K562 (cell line): ENCODE measurements around the gene CAPZA1. TPM values are rescaled to one million over a fixed set of nuclear protein-coding genes. Genes with fewer than 3 reads are reported as not detected.

Experiments used
- ATAC-seq: fragments of 200-7000 bp; cut with Tn5 transposase; 3 replicates; pipeline ENCODE4 v1.9.1; 2020; ENCODE audit warnings: moderate library complexity
- BruUV-seq: library from RNA; stranded (reverse); fragments of 400-500 nt; replicated peaks from 2 replicates; lab custom pipeline; 2021; lab: Mats Ljungman, UMichigan
- CTCF ChIA-PET: fragments of 300-600 bp; formaldehyde crosslinking; extraction: SDS; loops from one replicate; lab custom pipeline; 2021; ENCODE audit warnings: low intra/inter-chr PET ratio; lab: Yijun Ruan, JAX
- POLR2A ChIA-PET: fragments of 300-600, 350-650 bp; sonication (Branson Sonifier 250); formaldehyde crosslinking; extraction: SDS; loops from one replicate; lab custom pipeline; 2021; ENCODE audit warnings: antibody characterized with exemption, inconsistent platforms; lab: Yijun Ruan, JAX
- DNase-seq, 4 experiments: peaks; one replicate each; pipeline versions ENCODE4 v3.0.0 to v3.0.0-alpha.2; 2011 to 2018; ENCODE audit warnings: low spot score in 3 of 4, mixed read lengths in 3 of 4; ENCODE audit errors: extremely low read depth in 1 of 4
- FAIRE-seq: peaks from 2 replicates; lab custom pipeline; 2011; peaks lifted over from hg19 to GRCh38; lab: Jason Lieb, UNC
- H2AFZ ChIP-seq: 2 replicates; pipeline ENCODE4 v1.6.0; 2011; ENCODE audit warnings: low read depth, low read length, control low read depth, inconsistent platforms
- H3K27ac ChIP-seq: fragments of 200-600 bp; 3 replicates; pipeline ENCODE4 v1.8.0; 2011; ENCODE audit warnings: low read depth, mild to moderate bottlenecking, control low read depth, inconsistent platforms, low read length, moderate library complexity, mixed read lengths; ENCODE audit errors: extremely low read depth
- H3K27me3 ChIP-seq, 2 experiments: fragments of 300-600 bp in 1 of 2; 2 replicates in 1 of 2; 3 replicates in 1 of 2; pipeline versions ENCODE4 v1.6.0 to v1.8.0; 2011; ENCODE audit warnings: inconsistent platforms in 2 of 2, low read length in 2 of 2, mild to moderate bottlenecking in 1 of 2, mixed read lengths in 1 of 2, moderate library complexity in 1 of 2; ENCODE audit not compliant: control insufficient read depth in 2 of 2, insufficient read depth in 2 of 2
- H3K36me3 ChIP-seq: fragments of 300-600 bp; 3 replicates; pipeline ENCODE4 v1.8.0; 2011; ENCODE audit warnings: mild to moderate bottlenecking, low read length, inconsistent platforms; ENCODE audit not compliant: control insufficient read depth, insufficient read depth
- H3K4me1 ChIP-seq, 2 experiments: fragments of 200-600 bp in 1 of 2; replicated peaks in 1 of 2; 2 replicates in 1 of 2; 3 replicates in 1 of 2; pipeline versions ENCODE4 v1.5.1 to v1.8.0; 2011; ENCODE audit warnings: inconsistent platforms in 2 of 2, low read length in 2 of 2, mild to moderate bottlenecking in 1 of 2, mixed read lengths in 1 of 2, moderate library complexity in 1 of 2; ENCODE audit not compliant: control insufficient read depth in 2 of 2, insufficient read depth in 2 of 2
- H3K4me2 ChIP-seq: 2 replicates; pipeline ENCODE4 v1.6.1; 2011; ENCODE audit warnings: low read length, control low read depth, inconsistent platforms, mixed read lengths; ENCODE audit not compliant: insufficient read depth
- H3K4me3 ChIP-seq: fragments of 200-600 bp; sonication (generic), shearing (Covaris generic); 2 replicates; pipeline ENCODE4 v1.5.1; 2016; ENCODE audit warnings: control low read depth, inconsistent platforms
- H3K79me2 ChIP-seq: fragments of 200-600 bp; 3 replicates; pipeline ENCODE4 v1.8.0; 2011; ENCODE audit warnings: low read length, inconsistent platforms; ENCODE audit not compliant: control insufficient read depth, insufficient read depth
- H3K9ac ChIP-seq, 2 experiments: 2 replicates each; pipeline versions ENCODE4 v1.6.0 to v1.6.1; 2011; ENCODE audit warnings: low read depth in 2 of 2, low read length in 2 of 2, control low read depth in 1 of 2, inconsistent platforms in 1 of 2, mild to moderate bottlenecking in 1 of 2, mixed read lengths in 1 of 2; ENCODE audit not compliant: insufficient read depth in 1 of 2
- H3K9me1 ChIP-seq: one replicate; pipeline ENCODE4 v1.6.0; 2011; ENCODE audit warnings: inconsistent platforms, mild to moderate bottlenecking, low read length, moderate library complexity; ENCODE audit not compliant: control insufficient read depth, insufficient read depth
- H3K9me3 ChIP-seq: replicated peaks from 2 replicates; pipeline ENCODE4 v1.5.1; 2011; ENCODE audit warnings: low read depth, low read length, inconsistent platforms; ENCODE audit not compliant: control insufficient read depth, insufficient read depth
- H4K20me1 ChIP-seq: replicated peaks from 2 replicates; pipeline ENCODE4 v1.6.1; 2011; ENCODE audit warnings: low read length, inconsistent platforms, mixed read lengths; ENCODE audit not compliant: control insufficient read depth, insufficient read depth
- CREM ChIP-seq: IDR thresholded peaks from 2 replicates; pipeline ENCODE4 v1.6.1; 2014; ENCODE audit warnings: antibody characterized with exemption, low read depth
- FOXM1 ChIP-seq, 2 experiments: fragments of 450-650 bp in 1 of 2; sonication (generic) in 1 of 2; formaldehyde crosslinking in 1 of 2; IDR thresholded peaks; 2 replicates each; pipeline versions ENCODE4 v1.6.1 to v1.9.0; 2017 to 2022; ENCODE audit warnings: low read depth in 2 of 2, mild to moderate bottlenecking in 2 of 2, missing genetic modification reagents in 1 of 2, moderate library complexity in 1 of 2
- GABPA ChIP-seq: fragments of 200-800 bp; sonication (Bioruptor generic); conservative IDR thresholded peaks from 2 replicates; pipeline ENCODE4 v1.6.1; 2016; ENCODE audit warnings: low read depth, missing genetic modification characterization, missing compliant biosample characterization
- KAT8 ChIP-seq: fragments of 450-650 bp; IDR thresholded peaks from 2 replicates; pipeline ENCODE4 v1.6.1; 2016; ENCODE audit warnings: low read depth, mild to moderate bottlenecking
- NRF1 ChIP-seq, 2 experiments: fragments of 450-650 bp; IDR thresholded peaks in 1 of 2; conservative IDR thresholded peaks in 1 of 2; 2 replicates each; pipeline ENCODE4 v1.6.1; 2014; ENCODE audit warnings: mild to moderate bottlenecking in 2 of 2
- SP1 ChIP-seq: sonication (generic); formaldehyde crosslinking; IDR thresholded peaks from 2 replicates; pipeline ENCODE4 v1.8.1; 2022; ENCODE audit warnings: mild to moderate bottlenecking, missing genetic modification reagents
- TAF7 ChIP-seq: fragments of 450-650 bp; IDR thresholded peaks from 2 replicates; pipeline ENCODE4 v1.6.1; 2016; ENCODE audit warnings: missing genetic modification characterization, missing compliant biosample characterization
- WGBS: fragments of 100-300 bp; shearing (Covaris generic); methylation state at CpG from one replicate; pipeline ENCODE4 v1.1.6; 2016; ENCODE audit warnings: low coverage, mixed read lengths; ENCODE audit not compliant: insufficient coverage; ENCODE audit errors: missing lambda C conversion rate; 5-methylcytosine and 5-hydroxymethylcytosine counted together
- in situ Hi-C: fragments of 300-500 bp; cut with MboI; formaldehyde crosslinking; loops from 4 replicates; pipeline ENCODE4 v1.15.0; 2018; ENCODE audit warnings: inconsistent platforms, mixed read lengths
- intact Hi-C: fragments of 100-400 bp; cut with micrococcal nuclease; formaldehyde crosslinking; loops from 2 replicates; pipeline ENCODE4 v1.14.2; 2022
- polyA plus RNA-seq, 8 experiments: library from polyadenylated mRNA; depleted of rRNA in 4 of 8; stranded (reverse) in 5 of 8; unstranded in 3 of 8; fragments of >200 nt; fragmentation: Nextera tagmentation in 2 of 8; fragmentation: Illumina TruSeq in 1 of 8; extraction: Ambion mirVana in 2 of 8; extraction: Trizol in 1 of 8; gene quantifications; 2 replicates each; pipeline versions ENCODE4 v1.2.1 to v1.2.3, GENCODE V29; 2011 to 2014; ENCODE audit warnings: inconsistent platforms in 1 of 8, missing spikeins in 1 of 8
- total RNA-seq, 7 experiments: library from RNA; depleted of rRNA in 6 of 7; stranded (reverse); fragments of >200 nt in 6 of 7; fragmentation: Illumina TruSeq in 2 of 7; extraction: Trizol in 2 of 7; gene quantifications; 2 replicates each; pipeline versions ENCODE4 v1.2.1 to v1.2.3, GENCODE V29; 2011 to 2021; ENCODE audit warnings: low replicate concordance in 1 of 7
- TF ChIP-seq, protein P1 (sequence below): fragments of 250-450 bp; sonication (Bioruptor Pico); IDR thresholded peaks from 2 replicates; pipeline ENCODE4 v1.4.0; 2020; ENCODE audit warnings: mild to moderate bottlenecking, moderate library complexity

Gene CAPZA1
- total and polyA plus RNA-seq, 9 of the 15 experiments (the other 6 are each of a cell fraction or from before 2014, with no cell fraction given), result 237 to 1,020 (median 306) TPM

DNA sequence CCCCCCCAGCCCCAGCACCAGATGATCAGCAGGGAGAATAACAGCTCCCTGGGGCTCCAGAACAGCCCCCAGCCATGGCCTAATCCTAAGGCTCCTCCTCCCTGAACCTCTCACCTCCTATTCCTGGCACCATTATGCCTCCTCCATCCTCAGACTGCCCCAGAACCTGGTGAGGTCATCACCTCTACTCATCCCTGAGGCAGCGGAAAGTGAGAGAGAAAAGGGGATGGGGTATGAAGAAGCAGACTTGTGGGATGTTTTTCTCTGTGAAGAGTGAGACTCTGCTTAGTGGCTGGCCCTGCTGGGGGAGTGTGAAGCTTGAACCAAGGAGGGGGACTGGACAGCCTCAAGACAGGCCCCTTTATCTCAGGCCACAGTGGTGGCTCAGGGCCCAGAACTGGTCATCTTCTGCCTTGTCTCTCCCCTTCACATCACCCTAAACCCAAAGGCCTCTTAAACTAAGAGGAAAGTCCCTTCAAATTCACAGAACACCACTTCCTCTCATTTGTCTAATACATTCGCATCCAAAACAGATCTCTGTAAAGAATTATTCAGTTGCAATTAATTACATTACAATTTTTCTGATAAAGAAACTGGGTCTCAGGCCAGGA is 97.7 kb downstream of the CAPZA1 start:
- POLR2A ChIA-PET, result interaction anchor here (0.6 to 1.7 kb wide), 4 partner anchors 38 to 86 kb away, joined by 3 to 6 read pairs (median 4); no protein-coding TSS in a partner anchor
- H3K27ac ChIP-seq, result no peak overlapping the region
- H3K79me2 ChIP-seq, result no peaks in the 10 kb centered on the region

DNA sequence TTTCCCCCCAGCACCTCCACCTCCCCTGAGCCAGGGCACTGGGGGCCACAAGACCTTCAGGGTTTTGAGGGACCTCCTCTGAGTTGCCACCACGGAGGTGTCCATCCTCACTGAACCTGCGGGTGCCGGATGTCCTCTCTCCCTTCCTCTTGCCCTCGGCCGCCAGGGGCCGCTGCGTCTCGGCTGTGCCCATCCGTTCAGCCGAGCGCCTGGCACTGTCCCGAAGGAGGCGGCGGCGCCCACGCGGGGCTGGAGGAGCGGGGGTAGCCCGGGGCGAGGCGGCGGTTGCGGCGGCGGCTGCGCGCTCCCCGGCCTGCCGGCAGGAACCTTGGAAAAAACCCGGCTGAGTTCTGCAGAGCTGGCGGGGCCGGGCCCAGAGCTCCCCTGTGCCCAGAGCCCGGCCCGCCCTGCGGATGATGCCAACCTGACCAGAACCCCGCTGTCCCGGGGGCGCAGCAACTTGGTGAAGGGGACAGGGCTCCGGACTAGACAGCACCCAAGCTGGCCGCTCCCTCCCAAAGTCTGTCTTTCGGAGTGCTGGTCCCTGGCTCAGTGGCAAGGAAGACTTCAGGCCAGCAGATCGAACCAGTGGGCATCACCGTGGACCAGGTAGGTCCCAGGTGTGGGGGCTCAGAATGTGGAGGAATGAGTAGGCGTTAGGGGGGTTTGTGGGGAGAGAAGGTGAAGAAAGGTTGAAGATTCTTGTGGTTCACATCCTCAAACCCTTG is 99.2 kb downstream of the CAPZA1 start:
- Histone ChIP-seq H3K9me3 (no peaks in the 10 kb centered on the region), H2AFZ (peak overlapping the region; percentile 14; the same call in 1 of the 2 replicates), H3K9ac (no peak overlapping the region), H3K4me2 (no peak overlapping the region), H3K27ac (no peak overlapping the region), H4K20me1 (no peaks in the 10 kb centered on the region), H3K4me1 (peaks cover 14 to 42% of the 10 kb centered on the region in 2 experiments), H3K4me3 (no peak overlapping the region), H3K79me2 (no peaks in the 10 kb centered on the region), H3K9me1 (no peaks in the 10 kb centered on the region), H3K27me3 (peaks cover 8 to 37% of the 10 kb centered on the region in 2 experiments; a peak in 4 of 5 replicates), H3K36me3 (no peaks in the 10 kb centered on the region)
- intact Hi-C loops (loop anchor here (5.0 to 10.0 kb wide), 3 partner anchors 238 to 958 kb away; partner anchors contain the start of gene SLC16A1), in situ Hi-C loops (loop anchor here (5.0 kb wide), 2 partner anchors 88 to 323 kb away; no protein-coding TSS in a partner anchor)
- DNase-seq, result peak; percentile 70 to 74 (median 72)
- no peak for FAIRE-seq
- 5% methylated on average over 34 of the region's 44 CpGs for WGBS
- POLR2A ChIA-PET, result interaction anchor here (1.0 kb wide), 1 partner anchor 79 kb away, joined by 3 read pairs; no protein-coding TSS in a partner anchor
- CTCF ChIA-PET, result interaction anchor here (0.6 to 5.1 kb wide), 3 partner anchors 85 to 334 kb away, joined by 5 to 109 read pairs (median 5); no protein-coding TSS in a partner anchor
- no TSS peak for BruUV-seq
- peak; percentile 12; the same call in 2 of the 3 replicates for ATAC-seq
- TF ChIP-seq FOXM1 (IDR thresholded peaks at IDR 0.05; ENCODE audit: low read depth) (no peak), FOXM1 (CRISPR knock-in tag; IDR thresholded peaks at IDR 0.05; ENCODE audit: low read depth) (no peak), GABPA (no peak), NRF1 (conservative IDR thresholded peaks at IDR 0.05 in 1 of 2, IDR thresholded peaks at IDR 0.05 in 1 of 2) (no peak), TAF7 (no peak), KAT8 (no peak), CREM (no peak)
- TF ChIP-seq, protein P1, sequence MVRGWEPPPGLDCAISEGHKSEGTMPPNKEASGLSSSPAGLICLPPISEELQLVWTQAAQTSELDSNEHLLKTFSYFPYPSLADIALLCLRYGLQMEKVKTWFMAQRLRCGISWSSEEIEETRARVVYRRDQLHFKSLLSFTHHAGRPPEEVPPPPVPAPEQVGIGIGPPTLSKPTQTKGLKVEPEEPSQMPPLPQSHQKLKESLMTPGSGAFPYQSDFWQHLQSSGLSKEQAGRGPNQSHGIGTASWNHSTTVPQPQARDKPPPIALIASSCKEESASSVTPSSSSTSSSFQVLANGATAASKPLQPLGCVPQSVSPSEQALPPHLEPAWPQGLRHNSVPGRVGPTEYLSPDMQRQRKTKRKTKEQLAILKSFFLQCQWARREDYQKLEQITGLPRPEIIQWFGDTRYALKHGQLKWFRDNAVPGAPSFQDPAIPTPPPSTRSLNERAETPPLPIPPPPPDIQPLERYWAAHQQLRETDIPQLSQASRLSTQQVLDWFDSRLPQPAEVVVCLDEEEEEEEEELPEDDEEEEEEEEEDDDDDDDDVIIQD, result no peak

More for the DNA sequence above, 97.7 kb downstream of the CAPZA1 start:
- 30% methylated on average over 2 of the region's 2 CpGs for WGBS
- intact Hi-C loops (loop anchor here (2.0 to 10.0 kb wide), 5 partner anchors 153 to 960 kb away; partner anchors contain the start of gene SLC16A1), in situ Hi-C loops (loop anchor here (5.0 kb wide), 2 partner anchors 90 to 325 kb away; no protein-coding TSS in a partner anchor)
- Histone ChIP-seq H4K20me1 (no peaks in the 10 kb centered on the region), H2AFZ (no peak overlapping the region), H3K9me1 (no peaks in the 10 kb centered on the region), H3K4me3 (no peak overlapping the region), H3K4me2 (no peak overlapping the region), H3K27me3 (peaks cover 5 to 25% of the 10 kb centered on the region in 2 experiments; a peak in 4 of 5 replicates), H3K9me3 (no peaks in the 10 kb centered on the region), H3K36me3 (no peaks in the 10 kb centered on the region), H3K9ac (peak overlapping the region in 1 of 2 experiments; percentile 9; a peak in 1 of 4 replicates), H3K4me1 (peaks cover 17 to 38% of the 10 kb centered on the region in 2 experiments)
- CTCF ChIA-PET, result interaction anchor here (0.6 to 5.1 kb wide), 6 partner anchors 21 to 1565 kb away, joined by 3 to 109 read pairs (median 4); partner anchors contain the start of gene LRIG2
- no peak for TF ChIP-seq SP1
- no peak for ATAC-seq
- DNase-seq, result no peak
- BruUV-seq, result no TSS peak
- no peak for FAIRE-seq
